Activated CD8-positive, alpha-beta memory T cell treated with anti-CD3 and anti-CD28 coated beads, Interleukin-2, amount 10 ng/mL, durations not matched to agents 7 days and 5 days (primary cell): ENCODE results near the gene CHMP2B. TPM values are rescaled to one million over a fixed set of nuclear protein-coding genes. Genes with fewer than 3 reads are reported as not detected.
A peak's percentile ranks its signal among the peaks of the same experiment; 100 is the strongest.

ENCODE experiments used
- ATAC-seq: fragments of 150-1000 bp; cut with Tn5 transposase; one replicate; pipeline ENCODE4 v1.10.0; 2021; ENCODE audit warnings: moderate library complexity
- CTCF ChIA-PET: fragments of 350-600 bp; sonication (Branson Sonifier 250); formaldehyde crosslinking; loops from one replicate; lab custom pipeline; 2021; ENCODE audit warnings: antibody characterized with exemption; lab: Charles Lee
- DNase-seq: peaks from one replicate; pipeline ENCODE4 v3.0.0-alpha.2; 2020
- H3K27ac Mint-ChIP-seq: one replicate; pipeline ENCODE4 v1.8.0; 2021; ENCODE audit warnings: mild to moderate bottlenecking, mixed read lengths
- H3K27me3 Mint-ChIP-seq: one replicate; pipeline ENCODE4 v1.8.0; 2021; ENCODE audit warnings: mixed read lengths
- H3K36me3 Mint-ChIP-seq: one replicate; pipeline ENCODE4 v1.8.0; 2021; ENCODE audit warnings: mild to moderate bottlenecking, mixed read lengths
- H3K4me1 Mint-ChIP-seq: one replicate; pipeline ENCODE4 v1.8.0; 2021; ENCODE audit warnings: mixed read lengths
- H3K4me3 Mint-ChIP-seq: one replicate; pipeline ENCODE4 v1.8.0; 2021; ENCODE audit warnings: mild to moderate bottlenecking, moderate library complexity, mixed read lengths
- H3K9me3 Mint-ChIP-seq: one replicate; pipeline ENCODE4 v1.8.0; 2022; ENCODE audit warnings: low read depth, mixed read lengths
- total RNA-seq, 2 experiments: library from RNA; stranded (reverse); gene quantifications; one replicate each; pipeline ENCODE4 v1.2.3, GENCODE V29; 2021

Gene CHMP2B, protein sequence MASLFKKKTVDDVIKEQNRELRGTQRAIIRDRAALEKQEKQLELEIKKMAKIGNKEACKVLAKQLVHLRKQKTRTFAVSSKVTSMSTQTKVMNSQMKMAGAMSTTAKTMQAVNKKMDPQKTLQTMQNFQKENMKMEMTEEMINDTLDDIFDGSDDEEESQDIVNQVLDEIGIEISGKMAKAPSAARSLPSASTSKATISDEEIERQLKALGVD
- total RNA-seq: 10 to 100 TPM; 22.5 to 26.3 TPM

DNA sequence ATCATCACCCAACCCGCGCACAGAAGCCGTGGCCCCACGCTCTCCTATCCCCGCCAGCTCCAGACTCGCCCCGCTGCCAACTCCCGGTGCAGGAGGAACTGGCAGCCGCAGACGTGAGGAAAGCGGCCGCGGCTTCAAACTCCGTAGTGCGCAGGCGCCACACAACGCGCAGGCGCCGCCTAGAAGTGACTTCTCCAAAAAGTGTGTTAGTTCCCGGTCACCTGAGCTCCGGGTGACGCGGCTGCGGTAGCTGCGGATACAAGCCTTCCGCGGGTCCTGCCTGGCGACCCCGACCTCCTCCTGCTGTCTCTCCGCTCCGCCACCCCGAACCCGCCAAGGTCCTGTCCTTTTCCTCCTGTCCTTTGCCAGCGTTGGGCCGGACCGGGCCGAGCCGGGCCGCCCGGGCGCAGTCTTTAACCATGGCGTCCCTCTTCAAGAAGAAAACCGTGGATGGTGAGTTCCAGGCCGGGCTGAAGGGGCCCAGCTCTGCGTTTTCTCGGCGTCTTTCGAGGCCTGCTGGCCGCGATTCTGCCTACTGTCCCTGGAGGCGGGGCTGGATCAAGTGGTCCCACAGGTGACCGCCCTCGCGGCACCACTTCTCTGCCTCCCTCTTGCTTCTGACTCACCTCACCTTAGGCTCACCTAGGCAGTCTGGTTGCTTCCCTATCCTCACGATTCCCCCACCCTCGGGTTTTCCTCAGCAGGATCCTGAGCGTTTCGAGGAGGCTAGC lies at the start of gene CHMP2B:
CHMP2B (plus strand) TSS at position 206 of the 731 bp plus-strand sequence; CDS start at position 420, 214 bp downstream.
- peaks cover 25% of the 10 kb centered on the region for H3K4me1 Mint-ChIP-seq
- peak within 1 kb of the TSS; percentile 90 for H3K27ac Mint-ChIP-seq
- H3K27me3 Mint-ChIP-seq: peaks cover 10% of the 10 kb centered on the region
- no peaks in the 10 kb centered on the region for H3K9me3 Mint-ChIP-seq
- DNase-seq (peak; percentile 93), ATAC-seq (peak; percentile 96)
- peak within 1 kb of the TSS; percentile 87 for H3K4me3 Mint-ChIP-seq
- peaks cover 3% of the 10 kb centered on the region for H3K36me3 Mint-ChIP-seq
- CTCF ChIA-PET: interaction anchor here (1.7 kb wide), 2 partner anchors 19 to 71 kb away, joined by 4 to 6 read pairs; no protein-coding TSS in a partner anchor

DNA sequence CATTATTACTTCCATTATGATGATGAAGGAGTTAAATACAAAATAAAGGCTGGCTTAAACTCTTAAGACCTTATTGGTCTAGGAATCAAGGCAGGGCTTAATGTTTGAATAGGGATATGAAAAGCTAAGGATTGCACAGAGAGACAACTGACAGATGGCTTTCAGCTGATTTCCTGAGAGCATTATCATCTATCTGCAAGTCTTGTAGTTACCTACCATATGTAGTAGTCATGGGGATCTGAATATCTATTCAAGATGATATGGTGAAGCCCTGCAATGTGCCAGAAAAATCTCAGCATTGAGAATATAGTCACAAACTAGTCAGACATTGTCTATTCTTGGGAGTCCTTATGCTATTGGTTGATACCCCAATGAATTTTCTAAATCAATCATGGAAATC lies 47.5 kb upstream of the CHMP2B start:
- Mint-ChIP-seq H3K27ac (no peak overlapping the region), H3K36me3 (no peaks in the 10 kb centered on the region), H3K27me3 (no peaks in the 10 kb centered on the region), H3K4me1 (no peaks in the 10 kb centered on the region), H3K4me3 (no peak overlapping the region), H3K9me3 (no peaks in the 10 kb centered on the region)
- CTCF ChIA-PET: no interaction called here
- ATAC-seq (no peak), DNase-seq (no peak)

DNA sequence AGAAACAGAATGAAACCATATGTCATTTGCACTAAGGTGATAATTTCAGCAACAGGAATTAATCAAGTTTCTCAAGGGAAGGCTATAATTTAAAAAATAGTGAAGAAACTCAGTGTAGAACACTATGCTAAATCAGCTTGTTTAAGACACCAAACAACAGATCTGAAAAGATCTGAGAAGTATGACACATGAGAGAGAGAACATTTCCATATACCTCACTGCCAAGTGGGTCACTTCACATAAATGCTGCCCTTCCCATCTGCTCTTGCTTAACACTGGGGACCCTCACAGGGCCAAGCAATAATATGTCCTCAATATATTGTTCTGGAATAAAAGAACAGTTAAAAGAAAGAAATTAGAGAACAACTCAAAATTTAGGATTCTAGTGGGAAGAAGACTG lies 45.6 kb upstream of the CHMP2B start:
- no peaks in the 10 kb centered on the region for H3K4me1 Mint-ChIP-seq
- H3K9me3 Mint-ChIP-seq: no peaks in the 10 kb centered on the region
- no peak for DNase-seq
- no peaks in the 10 kb centered on the region for H3K27me3 Mint-ChIP-seq
- CTCF ChIA-PET: no interaction called here
- H3K27ac Mint-ChIP-seq: no peak overlapping the region
- no peak for ATAC-seq
- no peaks in the 10 kb centered on the region for H3K36me3 Mint-ChIP-seq
- no peak overlapping the region for H3K4me3 Mint-ChIP-seq

DNA sequence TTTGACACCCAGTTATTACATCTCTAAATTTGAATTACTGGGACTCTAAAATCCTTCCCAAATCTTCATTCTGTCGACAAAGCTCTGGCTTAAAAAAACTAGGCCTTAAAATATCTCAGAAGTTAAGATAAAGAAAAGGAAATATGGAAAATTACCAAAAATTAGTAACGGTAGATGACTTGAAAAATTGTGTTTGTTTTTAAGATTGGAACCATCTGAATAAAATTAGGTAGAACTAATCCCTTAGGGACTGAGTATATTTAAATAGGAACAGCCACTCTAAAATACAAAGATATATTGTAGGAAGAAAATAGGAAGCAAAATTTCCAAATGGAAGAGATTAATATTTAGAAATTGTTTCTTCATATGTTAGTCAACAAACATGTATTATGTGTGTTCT lies 45.1 kb upstream of the CHMP2B start:
- Mint-ChIP-seq H3K4me1 (no peaks in the 10 kb centered on the region), H3K9me3 (no peaks in the 10 kb centered on the region), H3K27ac (no peak overlapping the region), H3K27me3 (no peaks in the 10 kb centered on the region), H3K4me3 (no peak overlapping the region), H3K36me3 (no peaks in the 10 kb centered on the region)
- CTCF ChIA-PET: no interaction called here
- DNase-seq (no peak), ATAC-seq (no peak)

DNA sequence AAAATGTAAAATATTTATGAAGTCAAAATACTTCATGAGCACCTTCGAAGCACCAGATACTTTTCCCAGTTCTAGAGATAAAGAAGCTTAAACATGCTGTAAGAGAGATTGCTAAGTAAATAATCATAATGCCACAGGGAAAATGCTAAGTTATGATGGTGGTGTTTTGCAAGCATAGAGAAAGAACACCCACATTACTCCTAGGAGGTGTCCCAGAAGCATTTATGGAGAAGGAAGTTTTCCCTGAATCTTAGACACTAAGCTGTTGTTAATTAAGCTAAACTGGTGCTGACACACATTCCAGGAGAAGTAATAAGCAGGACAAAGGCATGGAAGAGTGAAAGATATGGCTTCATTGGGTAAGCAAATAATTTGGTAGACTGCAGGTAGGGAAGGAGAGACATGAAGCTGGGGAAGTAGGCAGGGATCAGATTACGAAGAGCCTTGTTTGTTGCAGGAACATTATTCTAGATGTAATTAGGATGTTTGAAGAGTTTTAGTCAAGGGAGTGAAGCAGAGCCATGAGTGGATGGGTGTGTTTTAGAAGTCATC lies 40.4 kb upstream of the CHMP2B start:
- no peak overlapping the region for H3K27ac Mint-ChIP-seq
- no peaks in the 10 kb centered on the region for H3K9me3 Mint-ChIP-seq
- no peak for ATAC-seq
- H3K36me3 Mint-ChIP-seq: no peaks in the 10 kb centered on the region
- no peaks in the 10 kb centered on the region for H3K4me1 Mint-ChIP-seq
- DNase-seq: no peak
- CTCF ChIA-PET: no interaction called here
- H3K4me3 Mint-ChIP-seq: no peak overlapping the region
- peaks cover 2% of the 10 kb centered on the region for H3K27me3 Mint-ChIP-seq

DNA sequence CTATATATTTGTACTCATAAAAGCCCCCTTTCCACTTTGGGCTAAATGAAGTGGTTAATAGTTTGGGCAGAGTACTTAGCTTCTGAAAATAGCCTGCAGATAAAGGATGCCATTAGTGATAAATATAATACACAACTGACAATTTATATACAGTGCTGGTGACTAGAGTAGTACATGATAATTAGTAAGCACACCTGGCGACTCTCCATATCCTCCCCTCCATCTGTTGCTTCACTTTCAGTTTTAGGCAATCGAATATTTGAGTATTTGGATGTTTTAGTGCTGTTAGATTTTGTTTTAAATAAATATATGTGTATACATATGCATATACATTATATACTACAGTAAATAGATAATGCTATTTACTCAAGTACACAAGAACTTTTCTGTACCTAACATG lies 35.9 kb upstream of the CHMP2B start:
- Mint-ChIP-seq H3K27me3 (peaks cover 2% of the 10 kb centered on the region), H3K36me3 (no peaks in the 10 kb centered on the region), H3K9me3 (no peaks in the 10 kb centered on the region), H3K4me3 (no peak overlapping the region), H3K4me1 (no peaks in the 10 kb centered on the region), H3K27ac (no peak overlapping the region)
- ATAC-seq (no peak), DNase-seq (no peak)
- CTCF ChIA-PET: no interaction called here

DNA sequence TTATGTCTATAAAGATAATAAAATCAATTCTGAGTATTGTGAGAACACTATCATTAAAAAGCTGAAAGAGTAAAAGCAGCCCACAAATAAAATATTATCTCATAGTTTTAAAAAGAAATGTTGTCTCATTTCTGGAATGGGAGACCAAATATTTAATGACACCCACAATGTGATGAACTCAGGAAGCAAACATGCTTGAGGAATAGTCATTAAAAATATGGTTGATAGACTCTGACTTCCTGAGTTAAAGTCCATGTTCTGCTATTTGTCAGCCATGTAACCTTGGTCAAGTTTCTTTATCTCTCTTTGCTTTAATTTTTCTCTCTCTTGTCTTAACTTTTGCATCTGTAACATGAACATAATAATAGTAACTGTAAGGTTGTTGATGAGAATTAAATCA lies 35.5 kb upstream of the CHMP2B start:
- DNase-seq (no peak), ATAC-seq (no peak)
- H3K27me3 Mint-ChIP-seq: peaks cover 2% of the 10 kb centered on the region
- CTCF ChIA-PET: no interaction called here
- no peak overlapping the region for H3K27ac Mint-ChIP-seq
- no peaks in the 10 kb centered on the region for H3K4me1 Mint-ChIP-seq
- no peaks in the 10 kb centered on the region for H3K36me3 Mint-ChIP-seq
- no peak overlapping the region for H3K4me3 Mint-ChIP-seq
- H3K9me3 Mint-ChIP-seq: no peaks in the 10 kb centered on the region

DNA sequence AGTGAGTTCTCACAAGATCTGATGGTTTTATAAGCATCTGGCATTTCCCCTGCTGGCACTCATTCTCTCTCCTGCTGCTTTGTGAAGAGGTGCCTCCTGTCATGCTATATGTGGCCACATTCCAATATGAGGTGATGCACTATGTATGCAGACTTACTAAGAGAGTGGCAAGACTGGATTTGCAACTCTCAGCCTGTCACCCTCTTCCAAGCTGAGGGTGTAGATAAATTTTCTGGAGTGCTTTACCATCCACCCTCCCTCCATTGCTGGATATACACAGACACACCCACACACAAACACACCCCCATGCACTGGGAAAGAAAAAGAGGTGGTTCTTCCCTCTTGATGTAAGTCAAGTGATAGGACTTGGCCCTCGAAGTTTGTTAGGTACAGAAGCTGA lies 30.2 kb upstream of the CHMP2B start:
- CTCF ChIA-PET: no interaction called here
- no peak for ATAC-seq
- no peak for DNase-seq
- H3K36me3 Mint-ChIP-seq: no peaks in the 10 kb centered on the region
- no peaks in the 10 kb centered on the region for H3K9me3 Mint-ChIP-seq
- no peak overlapping the region for H3K27ac Mint-ChIP-seq
- no peaks in the 10 kb centered on the region for H3K27me3 Mint-ChIP-seq
- H3K4me1 Mint-ChIP-seq: no peaks in the 10 kb centered on the region
- H3K4me3 Mint-ChIP-seq: no peak overlapping the region

DNA sequence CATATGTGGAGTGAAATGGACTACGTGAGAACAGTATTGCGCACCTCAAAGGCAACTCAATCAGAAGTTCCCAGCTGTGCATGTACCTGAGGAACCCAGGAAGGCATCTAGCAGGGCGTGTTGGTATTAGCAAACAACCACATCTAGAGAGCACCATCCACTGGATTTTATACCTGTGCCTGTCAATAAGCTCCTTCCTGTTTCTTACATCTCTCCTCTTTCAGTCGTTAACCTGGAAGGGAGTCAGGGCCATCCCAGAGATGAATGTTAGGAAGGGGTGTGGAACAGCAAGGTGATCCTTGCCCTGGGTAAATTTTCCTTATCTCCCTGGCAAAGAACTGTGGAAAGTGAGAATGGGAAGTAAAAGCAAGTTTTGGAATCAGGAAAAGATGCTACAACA lies 29.6 kb upstream of the CHMP2B start:
- no peaks in the 10 kb centered on the region for H3K9me3 Mint-ChIP-seq
- H3K4me3 Mint-ChIP-seq: no peak overlapping the region
- no peak for ATAC-seq
- H3K27me3 Mint-ChIP-seq: no peaks in the 10 kb centered on the region
- CTCF ChIA-PET: no interaction called here
- H3K27ac Mint-ChIP-seq: no peak overlapping the region
- no peaks in the 10 kb centered on the region for H3K36me3 Mint-ChIP-seq
- no peak for DNase-seq
- H3K4me1 Mint-ChIP-seq: no peaks in the 10 kb centered on the region

DNA sequence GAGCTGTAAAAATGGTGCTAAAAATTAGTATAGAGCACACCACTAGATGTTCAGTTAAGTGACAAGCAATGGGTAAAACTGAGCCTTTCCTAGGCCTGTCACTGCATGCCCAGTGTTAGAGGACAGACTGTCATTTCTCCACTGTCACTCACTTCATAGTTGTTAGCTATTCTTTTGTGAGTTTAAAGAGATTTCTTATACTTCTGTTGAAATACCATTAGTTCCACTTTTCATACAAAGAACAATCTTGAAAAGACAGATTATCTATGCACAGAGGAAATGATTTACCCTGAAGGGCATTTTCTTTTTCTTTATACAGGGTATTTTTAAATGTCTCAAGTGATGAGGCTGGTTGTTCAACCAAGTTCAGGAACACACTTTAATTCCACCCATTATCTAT lies 28.3 kb upstream of the CHMP2B start:
- Mint-ChIP-seq H3K27ac (no peak overlapping the region), H3K4me3 (no peak overlapping the region), H3K27me3 (no peaks in the 10 kb centered on the region), H3K9me3 (no peaks in the 10 kb centered on the region), H3K36me3 (no peaks in the 10 kb centered on the region), H3K4me1 (no peaks in the 10 kb centered on the region)
- ATAC-seq (no peak), DNase-seq (no peak)
- CTCF ChIA-PET: no interaction called here

DNA sequence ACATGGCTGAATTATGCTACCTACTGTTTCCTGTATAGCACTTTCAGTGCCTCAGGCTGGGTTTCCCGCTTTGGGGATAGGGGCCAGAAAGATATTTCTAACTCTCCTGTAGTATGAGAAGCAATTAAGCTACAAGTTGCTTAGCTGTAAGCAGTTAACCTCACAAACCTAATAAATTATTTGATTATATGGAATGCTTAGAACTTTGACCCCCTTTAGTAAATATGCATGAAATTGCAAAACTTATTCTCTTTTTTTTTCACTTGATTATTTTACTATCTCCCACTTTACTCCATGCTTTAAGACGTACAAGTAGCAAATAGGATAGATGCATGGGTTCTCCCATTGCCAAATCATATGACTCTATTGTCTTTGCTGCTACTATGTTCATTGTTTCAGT lies 27.5 kb upstream of the CHMP2B start:
- H3K4me3 Mint-ChIP-seq: no peak overlapping the region
- no peaks in the 10 kb centered on the region for H3K4me1 Mint-ChIP-seq
- no peaks in the 10 kb centered on the region for H3K27me3 Mint-ChIP-seq
- ATAC-seq (no peak), DNase-seq (no peak)
- H3K36me3 Mint-ChIP-seq: no peaks in the 10 kb centered on the region
- H3K9me3 Mint-ChIP-seq: no peaks in the 10 kb centered on the region
- no peak overlapping the region for H3K27ac Mint-ChIP-seq
- CTCF ChIA-PET: no interaction called here

DNA sequence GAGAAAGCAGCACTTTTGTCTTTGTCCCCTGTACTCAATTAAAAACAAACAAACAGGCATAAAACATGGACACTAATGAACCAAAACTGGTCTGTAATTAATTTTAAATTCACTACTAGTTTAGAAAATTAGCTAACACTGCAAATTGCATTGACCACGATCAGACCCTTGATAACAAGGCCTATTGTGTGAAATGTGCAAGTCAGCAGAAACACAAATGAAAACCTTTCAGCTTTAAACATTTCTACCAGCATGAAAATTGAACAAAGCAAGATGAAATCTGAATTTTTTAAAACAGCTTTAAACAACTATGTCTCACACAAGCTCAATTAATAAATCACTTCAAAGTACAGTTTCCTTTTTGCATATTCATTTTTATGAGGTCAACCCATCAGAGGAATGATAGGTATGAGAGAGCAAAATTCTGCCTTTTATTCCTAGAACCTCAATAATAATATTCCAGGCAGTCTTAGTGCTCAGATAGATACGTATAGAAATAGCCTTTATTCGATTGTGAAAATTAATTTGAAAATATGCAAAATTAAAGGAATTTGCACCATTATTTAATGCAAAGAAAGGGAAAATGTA lies 27.0 kb upstream of the CHMP2B start:
- Mint-ChIP-seq H3K4me3 (no peak overlapping the region), H3K9me3 (no peaks in the 10 kb centered on the region), H3K4me1 (no peaks in the 10 kb centered on the region), H3K27me3 (no peaks in the 10 kb centered on the region), H3K36me3 (no peaks in the 10 kb centered on the region), H3K27ac (no peak overlapping the region)
- ATAC-seq (no peak), DNase-seq (no peak)
- CTCF ChIA-PET: no interaction called here

DNA sequence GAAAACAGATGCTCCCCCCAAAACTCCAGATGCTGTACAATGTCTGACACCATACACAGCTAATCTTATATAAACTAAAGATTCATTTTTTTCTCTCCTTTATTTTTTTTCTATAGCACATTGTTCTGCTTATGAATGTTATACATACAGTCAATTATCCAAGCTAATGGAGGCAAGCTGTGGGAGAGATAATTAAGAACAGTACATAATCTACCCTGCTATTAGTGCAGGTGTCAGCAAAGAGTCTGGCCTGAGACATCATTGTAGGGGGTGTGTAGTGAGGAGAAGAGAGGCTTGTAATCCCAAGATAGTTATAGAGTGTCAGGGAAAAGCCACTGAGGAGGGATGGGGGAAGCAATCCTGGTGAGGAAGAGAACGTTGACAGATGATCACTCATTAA lies 25.4 kb upstream of the CHMP2B start:
- H3K27me3 Mint-ChIP-seq: peaks cover 2% of the 10 kb centered on the region
- CTCF ChIA-PET: no interaction called here

DNA sequence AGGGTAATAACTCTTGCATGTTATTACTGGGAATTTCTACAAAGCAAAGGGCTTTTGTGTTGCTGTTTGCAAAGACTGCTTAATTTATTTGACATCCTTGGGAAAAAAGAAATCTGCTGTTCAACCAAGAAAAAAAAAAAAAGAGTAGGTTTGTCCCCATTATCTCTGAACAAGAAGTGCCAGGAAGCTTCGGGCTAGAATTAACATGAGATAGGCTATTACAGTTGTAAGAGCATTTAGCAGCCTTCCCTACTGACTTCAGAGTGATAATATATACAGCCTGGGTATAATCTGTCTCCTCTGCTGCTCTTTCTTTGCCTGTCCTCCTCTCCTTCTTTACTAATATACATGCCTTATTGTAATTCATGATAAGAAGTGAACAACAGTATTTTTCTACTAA lies 23.3 kb upstream of the CHMP2B start:
- ATAC-seq (no peak), DNase-seq (no peak)
- Mint-ChIP-seq H3K27ac (no peak overlapping the region), H3K36me3 (no peaks in the 10 kb centered on the region), H3K4me3 (no peak overlapping the region), H3K27me3 (peaks cover 5% of the 10 kb centered on the region), H3K9me3 (no peaks in the 10 kb centered on the region), H3K4me1 (no peaks in the 10 kb centered on the region)
- CTCF ChIA-PET: no interaction called here

More for the DNA sequence above, 25.4 kb upstream of the CHMP2B start:
- Mint-ChIP-seq H3K27ac (no peak overlapping the region), H3K9me3 (no peaks in the 10 kb centered on the region), H3K4me1 (no peaks in the 10 kb centered on the region), H3K36me3 (no peaks in the 10 kb centered on the region), H3K4me3 (no peak overlapping the region)
- DNase-seq: no peak
- ATAC-seq: no peak
